ENCODE measurements around the gene ASCC1.

DNA sequence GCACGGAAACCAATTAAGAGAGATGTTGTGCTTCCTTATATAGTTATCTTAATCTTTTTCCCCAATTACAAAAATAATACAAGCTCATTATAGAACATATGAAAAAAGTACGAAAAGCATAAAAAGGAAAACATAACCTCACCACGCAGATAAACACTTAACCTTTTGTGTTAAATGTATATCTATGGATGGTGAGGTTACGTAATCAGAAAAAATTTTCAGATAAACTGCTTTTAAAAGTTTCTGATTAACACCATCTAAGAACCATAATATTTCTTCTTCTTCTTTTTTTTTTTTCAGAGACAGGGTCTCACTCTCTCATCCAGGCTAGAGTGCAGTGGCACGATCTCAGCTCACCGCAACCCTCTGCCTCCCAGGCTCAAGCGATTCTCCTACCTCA, 78.5 kb downstream of the ASCC1 start:
- TF ChIP-seq, protein P1, sequence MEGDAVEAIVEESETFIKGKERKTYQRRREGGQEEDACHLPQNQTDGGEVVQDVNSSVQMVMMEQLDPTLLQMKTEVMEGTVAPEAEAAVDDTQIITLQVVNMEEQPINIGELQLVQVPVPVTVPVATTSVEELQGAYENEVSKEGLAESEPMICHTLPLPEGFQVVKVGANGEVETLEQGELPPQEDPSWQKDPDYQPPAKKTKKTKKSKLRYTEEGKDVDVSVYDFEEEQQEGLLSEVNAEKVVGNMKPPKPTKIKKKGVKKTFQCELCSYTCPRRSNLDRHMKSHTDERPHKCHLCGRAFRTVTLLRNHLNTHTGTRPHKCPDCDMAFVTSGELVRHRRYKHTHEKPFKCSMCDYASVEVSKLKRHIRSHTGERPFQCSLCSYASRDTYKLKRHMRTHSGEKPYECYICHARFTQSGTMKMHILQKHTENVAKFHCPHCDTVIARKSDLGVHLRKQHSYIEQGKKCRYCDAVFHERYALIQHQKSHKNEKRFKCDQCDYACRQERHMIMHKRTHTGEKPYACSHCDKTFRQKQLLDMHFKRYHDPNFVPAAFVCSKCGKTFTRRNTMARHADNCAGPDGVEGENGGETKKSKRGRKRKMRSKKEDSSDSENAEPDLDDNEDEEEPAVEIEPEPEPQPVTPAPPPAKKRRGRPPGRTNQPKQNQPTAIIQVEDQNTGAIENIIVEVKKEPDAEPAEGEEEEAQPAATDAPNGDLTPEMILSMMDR (conservative IDR thresholded peaks at IDR 0.05; ENCODE audit: low read depth in 2 of 2): no peak
- TF ChIP-seq POLR2AphosphoS5 (IDR thresholded peaks at IDR 0.05; ENCODE audit: low read depth) (no peak), EZH2 (IDR thresholded peaks at IDR 0.05; ENCODE audit: low read depth, unreplicated experiment) (no peak), ZNF331 (CRISPR knock-in tag; IDR thresholded peaks at IDR 0.05; ENCODE audit: low read depth) (no peak), STAT1 (IDR thresholded peaks at IDR 0.05; ENCODE audit: unreplicated experiment) (no peak), CREB1 (CRISPR knock-in tag; IDR thresholded peaks at IDR 0.05; ENCODE audit: low read depth) (no peak), EZH2phosphoT487 (IDR thresholded peaks at IDR 0.05; ENCODE audit: unreplicated experiment) (no peak), JUNB (IDR thresholded peaks at IDR 0.05; ENCODE audit: unreplicated experiment) (no peak)
- TF ChIP-seq, protein P2, sequence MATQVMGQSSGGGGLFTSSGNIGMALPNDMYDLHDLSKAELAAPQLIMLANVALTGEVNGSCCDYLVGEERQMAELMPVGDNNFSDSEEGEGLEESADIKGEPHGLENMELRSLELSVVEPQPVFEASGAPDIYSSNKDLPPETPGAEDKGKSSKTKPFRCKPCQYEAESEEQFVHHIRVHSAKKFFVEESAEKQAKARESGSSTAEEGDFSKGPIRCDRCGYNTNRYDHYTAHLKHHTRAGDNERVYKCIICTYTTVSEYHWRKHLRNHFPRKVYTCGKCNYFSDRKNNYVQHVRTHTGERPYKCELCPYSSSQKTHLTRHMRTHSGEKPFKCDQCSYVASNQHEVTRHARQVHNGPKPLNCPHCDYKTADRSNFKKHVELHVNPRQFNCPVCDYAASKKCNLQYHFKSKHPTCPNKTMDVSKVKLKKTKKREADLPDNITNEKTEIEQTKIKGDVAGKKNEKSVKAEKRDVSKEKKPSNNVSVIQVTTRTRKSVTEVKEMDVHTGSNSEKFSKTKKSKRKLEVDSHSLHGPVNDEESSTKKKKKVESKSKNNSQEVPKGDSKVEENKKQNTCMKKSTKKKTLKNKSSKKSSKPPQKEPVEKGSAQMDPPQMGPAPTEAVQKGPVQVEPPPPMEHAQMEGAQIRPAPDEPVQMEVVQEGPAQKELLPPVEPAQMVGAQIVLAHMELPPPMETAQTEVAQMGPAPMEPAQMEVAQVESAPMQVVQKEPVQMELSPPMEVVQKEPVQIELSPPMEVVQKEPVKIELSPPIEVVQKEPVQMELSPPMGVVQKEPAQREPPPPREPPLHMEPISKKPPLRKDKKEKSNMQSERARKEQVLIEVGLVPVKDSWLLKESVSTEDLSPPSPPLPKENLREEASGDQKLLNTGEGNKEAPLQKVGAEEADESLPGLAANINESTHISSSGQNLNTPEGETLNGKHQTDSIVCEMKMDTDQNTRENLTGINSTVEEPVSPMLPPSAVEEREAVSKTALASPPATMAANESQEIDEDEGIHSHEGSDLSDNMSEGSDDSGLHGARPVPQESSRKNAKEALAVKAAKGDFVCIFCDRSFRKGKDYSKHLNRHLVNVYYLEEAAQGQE (IDR thresholded peaks at IDR 0.05; ENCODE audit: unreplicated experiment): no peak
- TF ChIP-seq, protein P3, sequence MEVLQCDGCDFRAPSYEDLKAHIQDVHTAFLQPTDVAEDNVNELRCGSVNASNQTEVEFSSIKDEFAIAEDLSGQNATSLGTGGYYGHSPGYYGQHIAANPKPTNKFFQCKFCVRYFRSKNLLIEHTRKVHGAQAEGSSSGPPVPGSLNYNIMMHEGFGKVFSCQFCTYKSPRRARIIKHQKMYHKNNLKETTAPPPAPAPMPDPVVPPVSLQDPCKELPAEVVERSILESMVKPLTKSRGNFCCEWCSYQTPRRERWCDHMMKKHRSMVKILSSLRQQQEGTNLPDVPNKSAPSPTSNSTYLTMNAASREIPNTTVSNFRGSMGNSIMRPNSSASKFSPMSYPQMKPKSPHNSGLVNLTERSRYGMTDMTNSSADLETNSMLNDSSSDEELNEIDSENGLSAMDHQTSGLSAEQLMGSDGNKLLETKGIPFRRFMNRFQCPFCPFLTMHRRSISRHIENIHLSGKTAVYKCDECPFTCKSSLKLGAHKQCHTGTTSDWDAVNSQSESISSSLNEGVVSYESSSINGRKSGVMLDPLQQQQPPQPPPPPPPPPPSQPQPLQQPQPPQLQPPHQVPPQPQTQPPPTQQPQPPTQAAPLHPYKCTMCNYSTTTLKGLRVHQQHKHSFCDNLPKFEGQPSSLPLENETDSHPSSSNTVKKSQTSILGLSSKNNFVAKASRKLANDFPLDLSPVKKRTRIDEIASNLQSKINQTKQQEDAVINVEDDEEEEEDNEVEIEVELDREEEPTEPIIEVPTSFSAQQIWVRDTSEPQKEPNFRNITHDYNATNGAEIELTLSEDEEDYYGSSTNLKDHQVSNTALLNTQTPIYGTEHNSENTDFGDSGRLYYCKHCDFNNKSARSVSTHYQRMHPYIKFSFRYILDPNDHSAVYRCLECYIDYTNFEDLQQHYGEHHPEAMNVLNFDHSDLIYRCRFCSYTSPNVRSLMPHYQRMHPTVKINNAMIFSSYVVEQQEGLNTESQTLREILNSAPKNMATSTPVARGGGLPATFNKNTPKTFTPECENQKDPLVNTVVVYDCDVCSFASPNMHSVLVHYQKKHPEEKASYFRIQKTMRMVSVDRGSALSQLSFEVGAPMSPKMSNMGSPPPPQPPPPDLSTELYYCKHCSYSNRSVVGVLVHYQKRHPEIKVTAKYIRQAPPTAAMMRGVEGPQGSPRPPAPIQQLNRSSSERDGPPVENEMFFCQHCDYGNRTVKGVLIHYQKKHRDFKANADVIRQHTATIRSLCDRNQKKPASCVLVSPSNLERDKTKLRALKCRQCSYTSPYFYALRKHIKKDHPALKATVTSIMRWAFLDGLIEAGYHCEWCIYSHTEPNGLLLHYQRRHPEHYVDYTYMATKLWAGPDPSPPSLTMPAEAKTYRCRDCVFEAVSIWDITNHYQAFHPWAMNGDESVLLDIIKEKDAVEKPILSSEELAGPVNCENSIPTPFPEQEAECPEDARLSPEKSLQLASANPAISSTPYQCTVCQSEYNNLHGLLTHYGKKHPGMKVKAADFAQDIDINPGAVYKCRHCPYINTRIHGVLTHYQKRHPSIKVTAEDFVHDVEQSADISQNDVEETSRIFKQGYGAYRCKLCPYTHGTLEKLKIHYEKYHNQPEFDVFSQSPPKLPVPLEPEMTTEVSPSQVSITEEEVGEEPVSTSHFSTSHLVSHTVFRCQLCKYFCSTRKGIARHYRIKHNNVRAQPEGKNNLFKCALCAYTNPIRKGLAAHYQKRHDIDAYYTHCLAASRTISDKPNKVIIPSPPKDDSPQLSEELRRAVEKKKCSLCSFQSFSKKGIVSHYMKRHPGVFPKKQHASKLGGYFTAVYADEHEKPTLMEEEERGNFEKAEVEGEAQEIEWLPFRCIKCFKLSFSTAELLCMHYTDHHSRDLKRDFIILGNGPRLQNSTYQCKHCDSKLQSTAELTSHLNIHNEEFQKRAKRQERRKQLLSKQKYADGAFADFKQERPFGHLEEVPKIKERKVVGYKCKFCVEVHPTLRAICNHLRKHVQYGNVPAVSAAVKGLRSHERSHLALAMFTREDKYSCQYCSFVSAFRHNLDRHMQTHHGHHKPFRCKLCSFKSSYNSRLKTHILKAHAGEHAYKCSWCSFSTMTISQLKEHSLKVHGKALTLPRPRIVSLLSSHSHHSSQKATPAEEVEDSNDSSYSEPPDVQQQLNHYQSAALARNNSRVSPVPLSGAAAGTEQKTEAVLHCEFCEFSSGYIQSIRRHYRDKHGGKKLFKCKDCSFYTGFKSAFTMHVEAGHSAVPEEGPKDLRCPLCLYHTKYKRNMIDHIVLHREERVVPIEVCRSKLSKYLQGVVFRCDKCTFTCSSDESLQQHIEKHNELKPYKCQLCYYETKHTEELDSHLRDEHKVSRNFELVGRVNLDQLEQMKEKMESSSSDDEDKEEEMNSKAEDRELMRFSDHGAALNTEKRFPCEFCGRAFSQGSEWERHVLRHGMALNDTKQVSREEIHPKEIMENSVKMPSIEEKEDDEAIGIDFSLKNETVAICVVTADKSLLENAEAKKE (CRISPR knock-in tag; IDR thresholded peaks at IDR 0.05): no peak
- TF ChIP-seq, protein P4, sequence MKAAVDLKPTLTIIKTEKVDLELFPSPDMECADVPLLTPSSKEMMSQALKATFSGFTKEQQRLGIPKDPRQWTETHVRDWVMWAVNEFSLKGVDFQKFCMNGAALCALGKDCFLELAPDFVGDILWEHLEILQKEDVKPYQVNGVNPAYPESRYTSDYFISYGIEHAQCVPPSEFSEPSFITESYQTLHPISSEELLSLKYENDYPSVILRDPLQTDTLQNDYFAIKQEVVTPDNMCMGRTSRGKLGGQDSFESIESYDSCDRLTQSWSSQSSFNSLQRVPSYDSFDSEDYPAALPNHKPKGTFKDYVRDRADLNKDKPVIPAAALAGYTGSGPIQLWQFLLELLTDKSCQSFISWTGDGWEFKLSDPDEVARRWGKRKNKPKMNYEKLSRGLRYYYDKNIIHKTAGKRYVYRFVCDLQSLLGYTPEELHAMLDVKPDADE (IDR thresholded peaks at IDR 0.05): no peak

Data from GM23338 (cell line).